Subcutaneous adipose tissue (tissue), 4 donors: ENCODE measurements around the gene SPPL2B. TPM values are rescaled to one million over a fixed set of nuclear protein-coding genes. Genes with fewer than 3 reads are reported as not detected.

ENCODE experiments used
- total RNA-seq, 4 donors: library from RNA; depleted of rRNA; stranded (reverse); fragments of >200 nt; gene quantifications; one replicate each; pipeline ENCODE4 v1.1.0, GENCODE V29; 2016
- TF ChIP-seq, protein P1 (sequence below): fragments of 450-650 bp; IDR thresholded peaks from one replicate; pipeline ENCODE4 v1.5.1; 2016; ENCODE audit warnings: low read depth, mild to moderate bottlenecking, control low read depth, antibody characterized with exemption, moderate library complexity

SPPL2B gene
- total RNA-seq, 4 donors from 2014 or later: 8.7 to 50.3 (median 12.5) TPM

DNA sequence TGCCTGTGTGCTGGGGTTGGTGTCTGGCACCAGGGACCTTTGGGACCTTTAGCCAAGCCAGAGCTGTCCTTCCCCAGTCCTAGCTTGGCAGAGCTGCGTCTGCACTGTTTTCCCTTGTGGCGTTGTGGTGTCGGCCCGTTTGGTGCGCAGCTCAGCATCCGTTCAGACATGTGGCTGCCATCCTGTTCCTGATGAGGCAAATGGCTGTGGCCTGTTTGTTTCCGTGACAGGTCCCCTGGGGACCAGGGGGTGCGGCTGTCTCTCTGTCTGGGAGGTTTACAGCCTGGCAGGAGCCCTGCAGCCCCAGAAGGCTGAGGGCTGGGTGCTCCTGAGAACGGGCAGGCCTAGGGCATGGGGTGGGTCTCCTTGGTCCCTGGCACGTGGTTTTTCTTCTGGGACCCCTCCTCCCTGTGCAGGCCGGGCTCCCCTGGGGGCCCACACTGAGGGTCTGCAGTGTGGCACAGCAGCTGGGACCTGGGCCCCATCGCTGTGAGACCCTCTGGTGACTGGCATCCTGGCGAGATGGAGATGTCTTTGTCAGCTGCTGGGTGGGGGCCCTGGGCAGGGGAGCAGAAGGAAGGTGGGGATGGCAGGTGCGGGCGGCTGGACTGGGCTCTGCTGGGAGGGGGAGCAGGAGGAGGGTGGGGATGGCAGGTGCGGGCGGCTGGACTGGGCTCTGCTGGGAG, 4.0 kb downstream of the SPPL2B start:
- TF ChIP-seq, protein P1, sequence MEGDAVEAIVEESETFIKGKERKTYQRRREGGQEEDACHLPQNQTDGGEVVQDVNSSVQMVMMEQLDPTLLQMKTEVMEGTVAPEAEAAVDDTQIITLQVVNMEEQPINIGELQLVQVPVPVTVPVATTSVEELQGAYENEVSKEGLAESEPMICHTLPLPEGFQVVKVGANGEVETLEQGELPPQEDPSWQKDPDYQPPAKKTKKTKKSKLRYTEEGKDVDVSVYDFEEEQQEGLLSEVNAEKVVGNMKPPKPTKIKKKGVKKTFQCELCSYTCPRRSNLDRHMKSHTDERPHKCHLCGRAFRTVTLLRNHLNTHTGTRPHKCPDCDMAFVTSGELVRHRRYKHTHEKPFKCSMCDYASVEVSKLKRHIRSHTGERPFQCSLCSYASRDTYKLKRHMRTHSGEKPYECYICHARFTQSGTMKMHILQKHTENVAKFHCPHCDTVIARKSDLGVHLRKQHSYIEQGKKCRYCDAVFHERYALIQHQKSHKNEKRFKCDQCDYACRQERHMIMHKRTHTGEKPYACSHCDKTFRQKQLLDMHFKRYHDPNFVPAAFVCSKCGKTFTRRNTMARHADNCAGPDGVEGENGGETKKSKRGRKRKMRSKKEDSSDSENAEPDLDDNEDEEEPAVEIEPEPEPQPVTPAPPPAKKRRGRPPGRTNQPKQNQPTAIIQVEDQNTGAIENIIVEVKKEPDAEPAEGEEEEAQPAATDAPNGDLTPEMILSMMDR: no peak

- TF ChIP-seq, protein P1: no peak
These were observed 4.7 kb downstream of the SPPL2B start for GRCh38 chr19:2333027-2333806.

GRCh38 chr19:2333807-2334211, 5.3 kb downstream of the SPPL2B start:
- TF ChIP-seq, protein P1: no peak

- TF ChIP-seq, protein P1: no peak
These were observed 5.9 kb downstream of the SPPL2B start for GRCh38 chr19:2334426-2334825.

- TF ChIP-seq, protein P1: no peak
These were observed 6.7 kb downstream of the SPPL2B start for GRCh38 chr19:2334986-2335846.

- TF ChIP-seq, protein P1: no peak
These were observed 7.4 kb downstream of the SPPL2B start for GRCh38 chr19:2335848-2336247.
